Prostate gland (tissue), 2 donors: Measurements from ENCODE around the gene TDP2.

Experiments
- CTCF ChIP-seq, 4 experiments: fragments of 200-600 bp in 2 of 4; fragments of 450-650 bp in 2 of 4; sonication (generic) in 2 of 4; IDR thresholded peaks; 1 replicate in 3 of 4; 2 replicates in 1 of 4; pipeline ENCODE4 v1.5.1; 2016 to 2019; ENCODE audit warnings: antibody characterized with exemption in 4 of 4, mild to moderate bottlenecking in 2 of 4, moderate library complexity in 2 of 4
- POLR2AphosphoS5 ChIP-seq: sonication (generic); formaldehyde crosslinking; IDR thresholded peaks from one replicate; pipeline ENCODE4 v1.6.1; 2017; ENCODE audit warnings: antibody characterized with exemption

GRCh38 chr6:24646771-24647170 is 19.9 kb downstream of the TDP2 start:
- TF ChIP-seq POLR2AphosphoS5 (no peak), CTCF (IDR thresholded peaks at IDR 0.05) (no peak)
